HG03378 (cell line): ENCODE data around the gene ERFE.
"Not testable (repeated sequence)": the region's sequence is repeated elsewhere in the genome, so short reads cannot be mapped to it uniquely, and the experiment has no call there.

Source experiments
- ATAC-seq: cut with Tn5 transposase; IDR thresholded peaks from one replicate; pipeline ENCODE4 v1.9.1; 2021; ENCODE audit warnings: mild to moderate bottlenecking, moderate library complexity; ENCODE audit not compliant: unreplicated experiment

The ERFE gene

DNA sequence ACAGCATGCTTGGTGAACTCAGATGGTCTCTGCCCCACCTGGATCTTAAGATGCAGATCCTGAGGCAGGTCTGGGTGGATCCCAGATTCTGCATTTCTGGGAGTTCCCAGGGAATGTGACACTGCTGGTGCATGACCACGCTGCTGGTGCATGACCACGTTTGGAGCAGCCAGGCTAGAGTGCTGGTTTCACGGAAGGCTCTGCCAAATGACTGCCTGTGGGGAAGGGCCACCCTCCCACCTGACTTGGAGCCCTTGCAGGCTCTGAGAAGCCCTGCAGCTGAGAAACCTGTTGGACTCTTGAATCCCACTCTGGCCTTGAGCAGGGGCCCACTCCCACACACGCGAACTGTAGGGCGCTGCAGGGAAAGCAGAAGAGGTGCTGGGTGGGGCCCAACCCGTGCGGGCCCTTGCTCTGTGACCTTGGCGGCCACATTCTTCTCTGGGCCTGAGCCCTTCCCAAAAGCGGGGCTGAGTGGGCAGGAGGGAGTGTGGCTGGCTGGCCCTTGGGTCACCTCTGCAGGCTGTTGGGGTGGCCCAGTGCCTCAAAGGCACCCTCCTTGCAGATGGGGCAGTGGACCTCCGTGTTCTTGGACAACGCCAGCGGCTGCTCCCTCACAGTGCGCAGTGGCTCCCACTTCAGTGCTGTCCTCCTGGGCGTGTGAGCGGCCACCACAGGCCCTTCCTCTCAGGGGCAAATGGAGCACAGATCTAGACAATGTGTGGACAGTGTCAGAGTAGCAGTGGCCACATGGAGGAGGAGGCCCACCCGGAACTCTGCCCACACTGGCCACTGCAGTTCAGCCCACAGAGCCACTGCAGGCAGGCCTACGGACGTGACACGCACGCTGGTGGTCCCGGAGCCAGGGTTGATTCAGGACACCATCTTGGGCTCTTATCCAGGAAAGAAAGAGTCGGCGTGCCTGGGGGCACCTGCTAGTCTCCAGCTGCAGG, 7.9 kb downstream of the ERFE start:
- ATAC-seq: no peak

DNA sequence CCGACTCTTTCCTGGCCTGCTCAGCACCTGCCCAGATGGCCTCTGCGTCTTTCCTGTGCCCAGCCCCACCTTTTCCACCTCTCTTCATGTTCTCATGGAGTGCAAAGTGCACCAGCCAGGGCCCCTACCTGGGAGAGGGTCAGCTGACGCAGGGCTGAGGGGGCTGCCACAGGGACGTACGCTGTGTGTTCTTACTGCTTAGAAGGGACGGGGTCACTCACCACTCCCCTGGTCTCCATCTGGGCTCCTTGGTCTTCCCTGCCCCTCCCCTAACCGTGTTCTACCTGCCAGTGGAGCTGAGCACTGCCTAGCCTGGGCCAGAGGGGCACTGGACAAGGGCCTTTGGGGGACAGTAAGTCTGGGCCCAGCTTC, 8.6 kb downstream of the ERFE start:
- no peak for ATAC-seq

DNA sequence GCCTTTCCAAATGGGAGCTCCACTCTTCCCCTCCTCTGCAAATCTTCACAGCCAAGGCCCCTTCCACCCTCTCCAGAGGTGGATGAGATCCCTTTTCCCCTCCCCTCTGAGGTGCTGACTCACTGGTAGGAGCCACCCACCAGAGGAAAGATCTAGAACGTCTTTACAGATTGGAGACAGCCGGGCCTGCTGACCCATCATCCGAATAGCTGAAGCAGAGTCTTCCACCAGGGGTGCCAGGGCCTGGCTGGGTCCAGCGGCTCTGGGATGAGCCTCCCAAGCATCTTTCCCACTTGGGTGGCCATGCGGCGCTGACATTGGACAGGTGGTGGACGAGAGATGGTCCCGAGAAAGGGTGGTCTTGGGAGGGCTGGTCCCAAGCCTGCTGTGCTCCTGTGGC, 9.0 kb downstream of the ERFE start:
- ATAC-seq: no peak

DNA sequence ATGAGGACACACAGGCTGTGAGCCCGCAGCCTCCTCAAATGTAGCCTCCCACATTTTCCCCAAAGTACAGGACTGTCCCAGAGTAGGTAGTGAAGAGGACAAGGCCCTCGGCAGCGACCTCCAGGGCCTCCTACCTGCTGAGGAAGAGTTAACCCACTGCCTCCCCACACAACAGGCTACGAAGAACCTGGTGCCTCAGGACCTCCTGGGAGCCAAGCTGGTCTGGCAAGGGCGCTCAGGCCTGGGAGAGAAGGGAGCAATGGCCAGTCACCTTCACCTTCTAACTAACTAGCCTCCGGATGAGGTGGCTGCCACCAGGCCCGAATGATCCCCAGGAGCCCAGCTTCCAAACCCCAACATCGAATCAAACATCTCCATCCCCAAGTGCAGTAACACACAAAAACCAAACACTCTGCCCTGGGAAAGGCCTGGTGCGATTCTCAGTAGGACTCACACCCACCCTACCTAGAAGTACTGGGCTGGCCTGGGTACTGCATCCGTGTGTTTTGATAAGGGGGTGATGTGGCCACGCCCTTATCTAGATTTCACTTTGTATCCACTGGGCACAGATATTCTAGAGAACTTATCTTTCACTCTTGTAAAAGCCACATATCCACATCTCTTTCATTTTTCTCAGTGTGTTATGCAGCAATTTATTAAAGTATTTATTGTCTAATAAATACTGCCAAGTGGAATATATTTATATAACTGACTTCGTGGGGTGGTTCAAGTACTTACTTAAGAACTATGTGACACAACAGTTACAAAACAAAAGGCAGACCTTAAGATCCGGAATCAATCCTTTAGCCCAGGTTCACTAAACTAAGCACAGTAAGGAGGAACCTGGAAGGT, 9.7 kb downstream of the ERFE start:
- no peak for ATAC-seq

DNA sequence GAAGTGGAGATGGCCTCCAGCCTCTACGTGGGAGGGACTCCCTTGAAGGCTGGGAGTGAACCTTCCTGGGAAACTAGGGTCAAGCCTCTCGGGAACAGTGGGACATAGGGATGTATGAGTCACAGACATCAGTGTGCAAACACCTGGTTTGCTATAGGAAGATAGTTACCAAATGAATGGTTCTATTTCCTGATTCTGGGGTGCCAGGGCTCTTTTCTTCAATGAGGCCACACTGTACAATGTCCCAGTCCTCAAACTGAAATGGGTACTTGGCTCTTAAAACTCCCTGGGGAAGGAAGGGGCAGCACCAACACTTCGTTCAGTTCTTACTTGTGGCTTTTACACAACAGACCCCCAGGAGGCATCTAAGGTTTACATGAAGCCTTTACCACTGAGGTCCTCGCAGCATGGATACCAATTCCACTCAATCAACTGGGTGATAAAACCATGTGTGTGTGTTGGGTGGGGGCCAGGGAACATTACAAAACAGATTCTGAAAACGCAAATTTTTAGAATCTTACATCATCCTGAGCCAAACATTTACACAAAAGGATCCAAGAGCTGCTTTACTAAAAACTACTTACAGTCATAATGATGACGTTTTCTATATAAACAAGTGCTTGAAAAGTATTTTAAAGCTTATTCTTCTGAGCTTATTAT, 10.4 kb downstream of the ERFE start:
- ATAC-seq: no peak

DNA sequence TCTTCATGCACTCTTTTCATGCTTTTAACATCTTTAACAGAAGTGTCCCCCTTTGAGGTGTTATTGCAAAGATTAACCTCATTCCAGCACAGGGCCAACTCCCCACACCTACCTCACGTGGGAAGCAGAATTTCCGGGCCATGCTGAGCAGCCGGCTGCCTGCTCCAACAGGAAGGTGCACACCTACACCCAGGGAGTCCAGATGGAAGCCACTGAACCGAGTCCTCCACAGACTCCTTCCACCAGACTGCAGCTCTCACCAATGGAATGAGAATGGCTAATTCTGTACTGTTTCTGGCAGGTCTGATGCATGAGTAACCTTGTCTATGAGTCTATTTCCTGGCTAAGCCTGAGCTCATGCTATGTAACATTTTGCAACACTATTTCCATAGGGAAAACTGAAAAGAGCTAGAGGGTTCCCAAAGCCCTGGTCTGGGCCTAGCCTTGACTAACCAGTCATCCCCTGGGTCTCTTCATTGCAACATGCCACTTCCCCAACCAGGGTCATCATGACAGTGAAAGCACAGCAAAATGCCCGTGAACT, 11.0 kb downstream of the ERFE start:
- no peak for ATAC-seq

DNA sequence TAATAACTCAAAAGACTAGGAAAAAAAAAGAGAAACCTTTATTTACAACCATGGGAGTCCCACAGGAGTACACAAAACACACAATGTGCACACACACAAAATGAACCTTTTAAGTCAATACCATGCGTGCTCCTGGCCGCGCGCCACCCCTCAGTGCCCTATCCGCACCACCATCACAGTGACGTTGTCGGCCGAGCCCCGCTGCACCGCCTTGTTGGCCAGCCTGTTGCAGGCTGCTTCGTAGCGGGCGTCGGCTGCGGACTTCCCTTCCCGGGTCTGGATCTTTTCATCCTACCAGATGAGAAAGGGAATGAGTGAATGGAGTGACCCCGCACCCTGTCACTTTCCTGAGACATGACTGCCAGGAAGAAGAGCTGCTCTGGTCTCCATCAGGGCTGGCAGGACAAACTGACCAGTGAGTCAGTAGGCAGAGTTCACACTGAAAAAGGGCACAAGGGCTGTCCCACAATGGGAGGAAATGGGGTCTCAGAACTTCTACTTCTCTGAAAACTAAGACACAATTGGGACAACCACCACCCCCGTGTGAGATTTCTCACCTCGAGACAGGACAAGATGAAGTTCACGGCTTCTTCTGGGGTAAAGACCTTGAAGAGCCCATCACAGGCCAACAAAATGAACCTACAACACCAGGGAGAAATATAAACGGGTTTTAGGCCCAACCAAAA, 11.8 kb downstream of the ERFE start:
- ATAC-seq: no peak

DNA sequence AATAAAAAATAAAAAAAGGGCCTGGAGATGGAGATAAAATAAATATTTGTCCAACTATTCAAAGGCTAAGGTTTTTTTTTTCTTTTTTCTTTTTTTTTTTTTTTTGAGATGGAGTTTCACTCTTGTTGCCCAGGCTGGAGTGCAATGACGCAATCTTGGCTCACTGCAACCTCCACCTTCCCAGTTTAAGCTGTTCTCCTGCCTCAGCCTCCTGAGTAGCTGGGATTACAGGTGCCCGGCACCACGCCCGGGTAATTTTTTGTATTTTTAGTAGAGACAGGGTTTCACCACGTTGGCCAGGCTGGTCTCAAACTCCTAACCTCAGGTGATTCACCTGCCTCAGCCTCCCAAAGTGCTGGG, 12.3 kb downstream of the ERFE start:
- ATAC-seq: not testable (repeated sequence)

DNA sequence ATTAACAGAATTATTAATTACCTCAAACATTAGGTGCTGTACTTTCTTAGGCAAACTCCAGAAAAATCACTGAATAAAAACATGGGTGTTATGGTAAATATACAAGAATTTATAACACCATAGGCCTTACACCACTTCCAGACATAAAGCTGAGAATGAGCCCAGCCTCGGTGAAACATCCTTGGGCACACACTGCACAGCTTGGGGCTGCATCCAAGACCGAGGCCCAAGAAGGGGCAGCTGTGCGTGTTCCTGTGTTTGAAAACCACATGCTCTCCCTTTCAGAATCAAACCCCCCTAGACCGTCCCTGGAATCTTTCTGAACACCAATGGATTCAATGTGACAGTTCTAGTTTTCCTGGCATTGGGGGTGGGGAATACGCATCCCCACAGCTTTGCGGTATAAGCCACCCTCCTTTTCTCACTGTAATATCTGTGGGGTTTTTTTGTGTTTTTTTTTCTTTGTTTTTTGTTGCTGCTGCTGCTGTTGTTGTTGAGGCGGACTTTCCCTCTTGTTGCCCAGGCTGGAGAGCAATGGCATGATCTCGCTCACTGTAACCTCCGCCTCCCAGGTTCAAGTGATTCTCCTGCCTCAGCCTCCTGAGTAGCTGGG, 12.9 kb downstream of the ERFE start:
- ATAC-seq: no peak

DNA sequence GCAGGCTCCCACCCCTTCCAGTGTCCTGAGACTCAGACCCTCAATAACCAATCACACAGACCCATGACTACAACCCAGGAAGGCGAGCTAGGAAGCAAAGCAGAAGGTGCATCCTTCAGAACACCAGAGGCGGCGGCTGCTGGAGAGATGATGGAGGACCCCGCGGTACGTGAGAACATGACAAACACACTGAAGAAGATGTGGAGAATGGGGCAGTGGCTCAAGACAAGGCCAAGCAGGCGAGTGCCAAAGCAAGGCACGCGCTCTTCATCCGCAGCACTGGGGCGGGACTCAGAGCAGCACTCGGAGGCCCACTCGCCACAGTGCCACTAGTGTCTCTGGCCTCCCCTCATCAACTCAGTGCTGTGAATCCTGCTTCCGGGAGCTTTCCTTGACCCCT, 13.7 kb downstream of the ERFE start:
- ATAC-seq: no peak

DNA sequence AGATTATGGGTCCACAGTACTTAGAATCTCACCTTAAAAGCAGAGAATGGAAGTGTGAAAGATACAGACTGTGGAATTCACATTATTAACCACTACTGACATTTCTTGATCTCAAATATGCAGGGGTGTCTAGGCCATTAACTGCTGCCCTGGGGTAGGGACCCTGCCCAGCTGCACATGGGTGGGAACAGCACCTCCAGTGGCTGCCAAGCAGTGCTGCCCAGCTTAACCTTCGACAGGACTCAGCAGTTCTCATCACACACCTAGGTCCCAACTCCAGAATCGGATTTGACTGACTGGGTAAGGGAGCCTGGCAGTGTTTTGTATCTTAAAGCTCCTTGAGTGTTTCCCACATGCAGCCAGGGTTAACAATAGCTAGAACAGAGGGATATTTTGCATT, 14.9 kb downstream of the ERFE start:
- ATAC-seq: no peak

DNA sequence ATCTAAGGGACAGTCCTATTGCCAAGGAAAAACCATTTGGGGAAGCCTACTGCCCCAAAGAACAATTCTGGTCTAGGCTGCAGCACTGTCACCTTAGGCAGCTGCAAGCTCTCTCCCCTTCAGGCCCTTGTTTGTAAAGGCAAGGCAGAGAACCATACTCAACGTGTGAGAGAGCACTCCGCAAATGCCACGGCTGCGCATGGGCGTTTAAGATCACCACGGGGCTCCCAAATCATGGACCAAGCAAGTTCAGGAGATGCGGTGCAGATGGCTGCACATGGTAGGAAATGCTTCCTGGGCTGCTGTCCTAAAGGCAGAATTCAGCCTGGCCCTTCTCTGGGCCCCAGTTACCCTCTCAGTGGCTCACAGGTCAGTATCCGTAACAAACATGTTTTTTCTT, 15.5 kb downstream of the ERFE start:
- ATAC-seq: no peak

DNA sequence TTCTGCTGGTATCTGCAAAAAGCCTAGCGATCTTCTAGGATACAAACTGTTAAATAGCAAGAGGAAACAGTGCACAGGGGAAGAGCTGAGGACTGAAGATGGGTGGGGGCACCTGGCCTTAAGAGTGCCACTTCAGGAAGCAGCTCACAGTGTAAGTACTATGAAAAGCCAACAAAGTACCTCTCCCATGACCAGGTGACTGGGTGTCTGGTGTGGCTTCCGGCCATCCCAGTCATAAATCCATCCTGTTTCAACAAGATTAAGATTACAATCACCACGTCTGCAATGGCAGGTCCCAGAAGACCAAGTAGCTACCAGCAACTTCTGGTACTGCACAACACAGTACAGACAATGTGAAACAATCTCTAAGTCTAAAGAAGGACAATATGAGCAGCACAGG, 15.9 kb downstream of the ERFE start:
- ATAC-seq: no peak

DNA sequence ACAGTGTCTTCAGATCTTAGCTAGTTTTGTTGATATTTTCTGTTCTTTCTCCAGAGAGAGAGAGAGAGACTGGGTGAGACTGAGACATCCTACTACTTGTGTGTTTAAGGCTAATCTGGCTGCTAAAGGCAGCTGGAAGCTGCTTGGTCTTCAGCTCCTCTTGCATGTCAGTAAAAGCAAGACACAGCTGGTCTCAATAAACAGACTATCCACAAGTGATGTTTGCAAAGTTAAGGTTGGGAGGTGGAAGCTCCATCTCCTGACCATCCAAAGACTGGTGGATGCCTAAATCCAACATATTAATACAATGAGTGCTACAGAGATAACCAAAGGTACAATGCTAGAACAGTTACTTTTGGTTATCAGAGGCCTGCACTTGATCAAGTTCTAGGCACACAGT, 17.8 kb downstream of the ERFE start:
- no peak for ATAC-seq

DNA sequence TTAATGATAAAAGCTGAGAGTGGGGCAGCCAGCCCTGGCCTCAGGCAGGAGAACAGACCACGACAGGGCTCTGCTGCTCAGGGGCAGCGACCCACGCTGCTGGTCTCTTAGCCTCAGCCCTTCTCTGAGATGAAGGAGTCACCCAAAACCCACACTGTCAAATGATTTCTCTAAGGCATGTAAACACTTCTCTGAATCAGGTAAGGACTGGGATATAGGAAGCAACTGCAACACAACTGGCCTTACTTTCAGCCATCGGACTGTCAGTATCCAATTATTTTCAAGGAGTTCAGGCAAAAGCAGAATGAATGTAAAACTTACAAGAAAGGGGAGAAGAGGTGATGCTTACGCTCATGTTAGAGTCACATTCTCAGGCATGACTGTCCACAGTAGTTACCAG, 21.8 kb downstream of the ERFE start:
- ATAC-seq: no peak

DNA sequence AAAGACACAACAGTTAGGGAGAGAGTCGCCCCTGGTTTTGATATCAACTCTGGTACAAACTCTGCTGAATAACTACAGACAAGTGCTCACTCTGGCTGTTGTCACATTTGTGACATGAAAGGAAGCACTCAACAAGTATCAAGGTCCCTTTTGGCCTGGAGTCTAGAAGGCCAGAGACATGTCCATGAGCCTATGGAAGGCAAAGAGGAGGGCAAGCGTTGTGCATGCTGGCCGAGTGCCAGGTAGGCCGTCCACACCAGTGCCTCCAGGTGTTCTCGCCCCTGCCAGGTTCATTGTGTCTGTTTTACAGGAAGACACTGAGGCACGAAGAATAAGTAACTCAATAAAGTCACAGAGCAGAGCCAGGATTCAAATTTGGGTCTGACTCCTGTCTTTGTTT, 23.6 kb downstream of the ERFE start:
- no peak for ATAC-seq

DNA sequence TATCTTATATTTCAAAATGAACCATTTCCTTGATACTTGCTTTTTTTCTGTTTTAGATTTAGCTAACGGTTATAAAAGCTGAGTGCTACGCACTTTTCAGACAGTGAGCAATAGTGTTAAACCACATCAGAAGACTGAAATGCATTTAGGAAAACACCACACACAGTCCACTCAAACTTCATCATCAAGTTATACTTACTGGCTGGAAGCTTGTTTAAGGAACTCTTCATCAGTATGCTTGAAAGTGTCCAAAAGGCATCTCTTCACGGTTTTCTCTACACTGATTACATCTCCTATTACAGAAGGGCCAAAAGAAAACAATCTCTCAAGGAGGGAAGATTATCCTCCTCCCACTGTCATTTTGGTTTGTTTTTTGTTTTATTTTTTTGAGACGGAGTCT, 25.1 kb downstream of the ERFE start:
- ATAC-seq: no peak

DNA sequence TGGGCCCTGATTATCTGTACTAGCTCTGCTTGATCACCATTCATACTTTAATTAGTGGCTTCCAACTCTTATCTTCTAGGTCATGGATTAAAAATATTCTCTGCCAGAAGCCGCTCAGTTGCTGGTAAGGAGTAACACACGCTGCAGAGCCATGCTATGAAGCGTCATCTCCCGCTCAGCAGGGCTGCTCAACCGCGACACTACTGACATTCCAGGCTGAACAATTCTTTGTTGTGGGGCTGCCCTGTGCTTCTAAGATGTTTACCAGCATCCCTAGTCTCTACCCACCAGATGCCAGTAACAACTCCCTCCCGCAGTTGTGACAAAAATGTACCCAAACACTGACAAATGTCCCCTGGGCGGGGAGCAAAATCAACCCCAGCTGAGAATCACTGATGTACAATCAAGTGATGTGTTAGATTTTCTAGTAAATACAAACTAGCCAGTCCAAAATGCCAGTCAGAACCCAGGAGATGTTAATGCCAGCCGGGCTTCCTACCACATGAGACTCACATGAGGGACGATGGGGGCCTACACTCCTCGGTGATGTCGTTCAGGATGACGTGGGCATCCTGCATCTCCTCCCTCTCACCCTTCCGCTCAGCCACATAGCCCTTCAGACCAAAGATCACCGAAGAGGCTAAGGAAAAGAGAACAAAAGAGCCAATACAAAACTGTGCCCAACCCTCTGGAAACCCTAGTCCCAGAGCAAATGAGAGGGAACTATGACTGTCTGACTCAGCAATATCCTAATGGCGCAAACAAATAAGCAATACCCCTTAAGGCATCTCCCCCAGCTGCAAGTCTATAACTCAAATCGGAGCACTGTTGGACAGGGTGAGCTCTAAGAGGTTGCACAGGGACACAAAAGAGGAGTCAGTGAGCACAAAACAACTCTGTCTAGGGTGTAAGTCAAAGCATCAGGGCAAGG, 29.1 kb downstream of the ERFE start:
- ATAC-seq: no peak

DNA sequence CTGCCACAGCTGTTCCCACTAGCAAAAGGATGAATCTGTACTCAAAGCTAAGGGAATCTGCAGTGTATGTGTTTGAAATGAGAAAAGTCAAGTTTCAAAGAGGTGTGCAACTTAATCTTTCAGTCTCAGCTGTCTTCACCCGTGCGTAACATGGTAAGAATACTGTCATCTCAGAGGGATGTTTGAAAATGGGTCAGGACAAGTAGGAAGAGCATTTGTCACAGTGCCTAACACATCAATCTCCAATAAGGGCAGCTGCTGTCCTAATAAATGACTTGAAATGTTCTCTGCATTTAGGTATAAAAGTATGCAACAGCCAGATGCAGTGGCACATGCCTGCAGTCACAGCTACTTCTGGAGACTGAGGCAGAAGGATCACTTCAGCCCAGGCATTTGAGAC, 31.7 kb downstream of the ERFE start:
- no peak for ATAC-seq
